Raji (cell line): Measurements from ENCODE around the gene ZNF175.
A peak's percentile ranks its signal among the peaks of the same experiment; 100 is the strongest.

Experiments used
- POLR2A ChIP-seq: IDR thresholded peaks from 2 replicates; pipeline ENCODE4 v1.6.1; 2011; ENCODE audit warnings: low read depth, low read length, control low read depth; ENCODE audit not compliant: insufficient read depth

Gene ZNF175

GRCh38 chr19:51568456-51568855 is 2.6 kb upstream of the ZNF175 start:
- TF ChIP-seq POLR2A: no peak

- TF ChIP-seq POLR2A: no peak
Observed at GRCh38 chr19:51571599-51571998, 516 bp downstream of the ZNF175 start.

- TF ChIP-seq POLR2A: no peak
Observed at GRCh38 chr19:51572410-51572809, 1.3 kb downstream of the ZNF175 start.

- no peak for TF ChIP-seq POLR2A
Observed at GRCh38 chr19:51572908-51573307, 1.8 kb downstream of the ZNF175 start.

GRCh38 chr19:51573331-51573730 is 2.2 kb downstream of the ZNF175 start:
- no peak for TF ChIP-seq POLR2A

GRCh38 chr19:51576850-51577249 is 5.8 kb downstream of the ZNF175 start:
- TF ChIP-seq POLR2A: no peak

- TF ChIP-seq POLR2A: no peak
Observed at GRCh38 chr19:51586103-51586728, 15.1 kb downstream of the ZNF175 start.

GRCh38 chr19:51586799-51587198 is 15.7 kb downstream of the ZNF175 start:
- TF ChIP-seq POLR2A: no peak

GRCh38 chr19:51587264-51588191 is 16.4 kb downstream of the ZNF175 start:
- TF ChIP-seq POLR2A: no peak

GRCh38 chr19:51589511-51589910 is 18.4 kb downstream of the ZNF175 start:
- no peak for TF ChIP-seq POLR2A

- TF ChIP-seq POLR2A: no peak
Observed at GRCh38 chr19:51590441-51590840, 19.4 kb downstream of the ZNF175 start.

GRCh38 chr19:51592521-51592920 is 21.4 kb downstream of the ZNF175 start:
- no peak for TF ChIP-seq POLR2A

- TF ChIP-seq POLR2A: no peak
Observed at GRCh38 chr19:51593138-51593890, 22.2 kb downstream of the ZNF175 start.

GRCh38 chr19:51593969-51594773 is 23.1 kb downstream of the ZNF175 start:
- TF ChIP-seq POLR2A: peak; percentile 65

GRCh38 chr19:51594774-51595109 is 23.7 kb downstream of the ZNF175 start:
- TF ChIP-seq POLR2A: no peak
